SK-N-MC (cell line): Measurements from ENCODE around the gene SGF29.
"Not testable (repeated sequence)": the region's sequence is repeated elsewhere in the genome, so short reads cannot be mapped to it uniquely, and the experiment has no call there.

Experiments
- DNase-seq: peaks from one replicate; pipeline ENCODE4 v3.0.0-alpha.2; 2011; ENCODE audit warnings: low read depth, low spot score
- H3K27ac ChIP-seq: fragments of 200-600 bp; sonication (generic); 2 replicates; pipeline ENCODE4 v1.5.1; 2016; ENCODE audit warnings: mixed run types
- H3K36me3 ChIP-seq: fragments of 200-600 bp; sonication (generic); 2 replicates; pipeline ENCODE4 v1.6.1; 2017; ENCODE audit warnings: antibody characterized with exemption, low read length, mixed read lengths; ENCODE audit not compliant: insufficient read depth
- H3K4me3 ChIP-seq: fragments of 200-600 bp; sonication (generic); 2 replicates; pipeline ENCODE4 v1.5.1; 2016
- H3K9ac ChIP-seq: fragments of 200-600 bp; sonication (generic); 2 replicates; pipeline ENCODE4 v1.8.0; 2017; ENCODE audit warnings: mixed run types, mixed read lengths; ENCODE audit not compliant: insufficient read length
- H3K9me3 ChIP-seq: fragments of 200-600 bp; sonication (generic); 2 replicates; pipeline ENCODE4 v1.6.1; 2017; ENCODE audit warnings: low read depth, mild to moderate bottlenecking, antibody characterized with exemption, low read length, moderate library complexity, mixed read lengths
- EZH2 ChIP-seq: fragments of 200-600 bp; sonication (generic); IDR thresholded peaks from one replicate; pipeline ENCODE4 v1.6.1; 2017; ENCODE audit warnings: antibody characterized with exemption
- FOXP2 ChIP-seq: optimal IDR thresholded peaks from 2 replicates; pipeline ENCODE3; 2011; ENCODE audit warnings: mild to moderate bottlenecking, moderate library complexity; ENCODE audit not compliant: insufficient read depth; ENCODE audit errors: extremely low read length, control extremely low read depth
- POLR2AphosphoS5 ChIP-seq: IDR thresholded peaks from 2 replicates; pipeline ENCODE4 v1.6.1; 2012; ENCODE audit warnings: mild to moderate bottlenecking, low read depth, low read length, borderline replicate concordance

The SGF29 gene

GRCh38 chr16:28586466-28586865 is 32.7 kb downstream of the SGF29 start:
- Histone ChIP-seq H3K36me3 (peaks cover 17% of the 10 kb centered on the region; the same call in 1 of the 2 replicates), H3K27ac (no peak overlapping the region), H3K9me3 (no peaks in the 10 kb centered on the region), H3K4me3 (no peak overlapping the region), H3K9ac (no peak overlapping the region)
- DNase-seq, result no peak
- TF ChIP-seq EZH2, result no peak
- no peak for TF ChIP-seq FOXP2
- TF ChIP-seq POLR2AphosphoS5, result no peak

- no peak overlapping the region for H3K27ac ChIP-seq
- peaks cover 12% of the 10 kb centered on the region; the same call in 1 of the 2 replicates for H3K36me3 ChIP-seq
- TF ChIP-seq EZH2, result no peak
- no peak for TF ChIP-seq FOXP2
- TF ChIP-seq POLR2AphosphoS5, result no peak
Observed at GRCh38 chr16:28587386-28587785, 33.7 kb downstream of the SGF29 start.

GRCh38 chr16:28589069-28589468 is 35.3 kb downstream of the SGF29 start:
- TF ChIP-seq FOXP2 (no peak), POLR2AphosphoS5 (no peak), EZH2 (no peak)
- no peak overlapping the region for H3K4me3 ChIP-seq
- H3K36me3 ChIP-seq, result peaks cover 7% of the 10 kb centered on the region; the same call in 1 of the 2 replicates

More at GRCh38 chr16:28587386-28587785, 33.7 kb downstream of the SGF29 start:
- DNase-seq, result no peak
- no peak overlapping the region for H3K4me3 ChIP-seq
- H3K9ac ChIP-seq, result no peak overlapping the region
- H3K9me3 ChIP-seq, result no peaks in the 10 kb centered on the region

GRCh38 chr16:28589930-28590329 is 36.2 kb downstream of the SGF29 start:
- no peak for DNase-seq
- H3K4me3 ChIP-seq, result no peak overlapping the region
- peaks cover 7% of the 10 kb centered on the region; the same call in 1 of the 2 replicates for H3K36me3 ChIP-seq

More at GRCh38 chr16:28589069-28589468, 35.3 kb downstream of the SGF29 start:
- no peak overlapping the region for H3K9ac ChIP-seq
- no peak for DNase-seq
- no peak overlapping the region for H3K27ac ChIP-seq
- no peaks in the 10 kb centered on the region for H3K9me3 ChIP-seq

GRCh38 chr16:28590384-28591340 is 36.9 kb downstream of the SGF29 start:
- Histone ChIP-seq H3K36me3 (peaks cover 6% of the 10 kb centered on the region; the same call in 1 of the 2 replicates), H3K27ac (no peak overlapping the region), H3K9ac (no peak overlapping the region), H3K4me3 (no peak overlapping the region), H3K9me3 (no peaks in the 10 kb centered on the region)
- TF ChIP-seq EZH2 (no peak), POLR2AphosphoS5 (no peak), FOXP2 (no peak)
- no peak for DNase-seq

More at GRCh38 chr16:28589930-28590329, 36.2 kb downstream of the SGF29 start:
- TF ChIP-seq POLR2AphosphoS5 (no peak), EZH2 (no peak), FOXP2 (no peak)
- Histone ChIP-seq H3K9ac (no peak overlapping the region), H3K9me3 (no peaks in the 10 kb centered on the region), H3K27ac (no peak overlapping the region)

GRCh38 chr16:28591355-28591754 is 37.6 kb downstream of the SGF29 start:
- H3K36me3 ChIP-seq, result peaks cover 3% of the 10 kb centered on the region; the same call in 1 of the 2 replicates
- no peaks in the 10 kb centered on the region for H3K9me3 ChIP-seq
- DNase-seq, result no peak
- H3K4me3 ChIP-seq, result no peak overlapping the region
- no peak for TF ChIP-seq POLR2AphosphoS5
- no peak for TF ChIP-seq EZH2
- no peak for TF ChIP-seq FOXP2
- no peak overlapping the region for H3K9ac ChIP-seq
- no peak overlapping the region for H3K27ac ChIP-seq

GRCh38 chr16:28592511-28592910 is 38.8 kb downstream of the SGF29 start:
- DNase-seq, result no peak
- Histone ChIP-seq H3K9me3 (no peaks in the 10 kb centered on the region), H3K36me3 (no peaks in the 10 kb centered on the region; the same call in 1 of the 2 replicates), H3K9ac (no peak overlapping the region), H3K27ac (no peak overlapping the region), H3K4me3 (no peak overlapping the region)
- no peak for TF ChIP-seq FOXP2
- TF ChIP-seq POLR2AphosphoS5, result no peak
- TF ChIP-seq EZH2, result no peak

- H3K4me3 ChIP-seq, result no peak overlapping the region
- no peak overlapping the region for H3K9ac ChIP-seq
- H3K36me3 ChIP-seq, result no peaks in the 10 kb centered on the region; the same call in 1 of the 2 replicates
- H3K27ac ChIP-seq, result no peak overlapping the region
- DNase-seq, result no peak
- TF ChIP-seq EZH2 (no peak), POLR2AphosphoS5 (no peak), FOXP2 (no peak)
- no peaks in the 10 kb centered on the region for H3K9me3 ChIP-seq
Observed at GRCh38 chr16:28592979-28593553, 39.3 kb downstream of the SGF29 start.

- not testable (repeated sequence) for H3K4me3 ChIP-seq, H3K27ac ChIP-seq, DNase-seq, H3K9ac ChIP-seq, H3K9me3 ChIP-seq, H3K36me3 ChIP-seq
Observed at GRCh38 chr16:28595451-28595850, 41.7 kb downstream of the SGF29 start.
